Measurements from ENCODE around the gene NFATC2. TPM values are rescaled to one million over a fixed set of nuclear protein-coding genes. Genes with fewer than 3 reads are reported as not detected.

NFATC2 gene
- total RNA-seq, 1 donor from 2014 or later, result 1.9 TPM

- DNase-seq (ENCODE audit: low read depth, low spot score), result no peak
- TF ChIP-seq, protein P1, sequence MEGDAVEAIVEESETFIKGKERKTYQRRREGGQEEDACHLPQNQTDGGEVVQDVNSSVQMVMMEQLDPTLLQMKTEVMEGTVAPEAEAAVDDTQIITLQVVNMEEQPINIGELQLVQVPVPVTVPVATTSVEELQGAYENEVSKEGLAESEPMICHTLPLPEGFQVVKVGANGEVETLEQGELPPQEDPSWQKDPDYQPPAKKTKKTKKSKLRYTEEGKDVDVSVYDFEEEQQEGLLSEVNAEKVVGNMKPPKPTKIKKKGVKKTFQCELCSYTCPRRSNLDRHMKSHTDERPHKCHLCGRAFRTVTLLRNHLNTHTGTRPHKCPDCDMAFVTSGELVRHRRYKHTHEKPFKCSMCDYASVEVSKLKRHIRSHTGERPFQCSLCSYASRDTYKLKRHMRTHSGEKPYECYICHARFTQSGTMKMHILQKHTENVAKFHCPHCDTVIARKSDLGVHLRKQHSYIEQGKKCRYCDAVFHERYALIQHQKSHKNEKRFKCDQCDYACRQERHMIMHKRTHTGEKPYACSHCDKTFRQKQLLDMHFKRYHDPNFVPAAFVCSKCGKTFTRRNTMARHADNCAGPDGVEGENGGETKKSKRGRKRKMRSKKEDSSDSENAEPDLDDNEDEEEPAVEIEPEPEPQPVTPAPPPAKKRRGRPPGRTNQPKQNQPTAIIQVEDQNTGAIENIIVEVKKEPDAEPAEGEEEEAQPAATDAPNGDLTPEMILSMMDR (conservative IDR thresholded peaks at IDR 0.05), result no peak
- H3K27ac Mint-ChIP-seq (ENCODE audit: unreplicated experiment), result no peak overlapping the region
- H3K36me3 Mint-ChIP-seq (ENCODE audit: low read depth), result no peaks in the 10 kb centered on the region
- no peaks in the 10 kb centered on the region for H3K27me3 Mint-ChIP-seq (ENCODE audit: low read depth)
- H3K4me3 Mint-ChIP-seq, result no peak overlapping the region
- no peaks in the 10 kb centered on the region for H3K9me3 Mint-ChIP-seq
- H3K4me1 Mint-ChIP-seq, result peaks cover 20% of the 10 kb centered on the region
Observed at GRCh38 chr20:51416532-51417249, 125.8 kb downstream of the NFATC2 start.

DNA sequence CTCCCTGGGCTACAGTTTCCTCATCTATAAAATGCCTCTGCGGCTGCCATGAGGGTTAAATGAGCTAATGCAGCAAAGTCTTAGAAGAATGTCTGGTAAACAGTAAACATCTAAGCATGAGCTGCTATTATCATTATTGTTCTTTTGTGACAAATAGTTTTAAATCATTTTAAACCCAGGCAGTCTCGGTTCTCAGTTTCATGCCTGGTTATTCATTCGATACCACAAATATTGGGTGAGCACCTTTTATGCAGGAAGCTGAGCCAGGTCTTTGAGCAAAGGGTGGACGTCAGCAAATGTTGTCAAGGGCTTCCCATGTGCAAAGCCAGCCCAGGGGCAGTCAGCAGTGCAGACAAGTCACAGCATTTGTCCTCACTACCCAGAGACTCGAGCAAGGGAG is 128.7 kb downstream of the NFATC2 start:
- Mint-ChIP-seq H3K4me3 (no peak overlapping the region), H3K36me3 (ENCODE audit: low read depth) (no peaks in the 10 kb centered on the region), H3K27me3 (ENCODE audit: low read depth) (no peaks in the 10 kb centered on the region), H3K27ac (ENCODE audit: unreplicated experiment) (no peak overlapping the region), H3K9me3 (no peaks in the 10 kb centered on the region), H3K4me1 (peaks cover 22% of the 10 kb centered on the region)
- DNase-seq (ENCODE audit: low read depth, low spot score), result no peak
- TF ChIP-seq, protein P1 (conservative IDR thresholded peaks at IDR 0.05), result no peak

- no peaks in the 10 kb centered on the region for H3K27me3 Mint-ChIP-seq (ENCODE audit: low read depth)
- H3K4me3 Mint-ChIP-seq, result no peak overlapping the region
- TF ChIP-seq, protein P1 (conservative IDR thresholded peaks at IDR 0.05), result no peak
- H3K36me3 Mint-ChIP-seq (ENCODE audit: low read depth), result no peaks in the 10 kb centered on the region
- H3K27ac Mint-ChIP-seq (ENCODE audit: unreplicated experiment), result no peak overlapping the region
- DNase-seq (ENCODE audit: low read depth, low spot score), result no peak
- peaks cover 22% of the 10 kb centered on the region for H3K4me1 Mint-ChIP-seq
- H3K9me3 Mint-ChIP-seq, result no peaks in the 10 kb centered on the region
Observed at GRCh38 chr20:51412951-51413481, 129.5 kb downstream of the NFATC2 start.

GRCh38 chr20:51412333-51412871 is 130.1 kb downstream of the NFATC2 start:
- no peaks in the 10 kb centered on the region for H3K9me3 Mint-ChIP-seq
- no peaks in the 10 kb centered on the region for H3K27me3 Mint-ChIP-seq (ENCODE audit: low read depth)
- TF ChIP-seq, protein P1 (conservative IDR thresholded peaks at IDR 0.05), result no peak
- H3K4me1 Mint-ChIP-seq, result peaks cover 19% of the 10 kb centered on the region
- H3K36me3 Mint-ChIP-seq (ENCODE audit: low read depth), result no peaks in the 10 kb centered on the region
- H3K4me3 Mint-ChIP-seq, result no peak overlapping the region
- no peak overlapping the region for H3K27ac Mint-ChIP-seq (ENCODE audit: unreplicated experiment)
- no peak for DNase-seq (ENCODE audit: low read depth, low spot score)

- no peaks in the 10 kb centered on the region for H3K27me3 Mint-ChIP-seq (ENCODE audit: low read depth)
- no peaks in the 10 kb centered on the region for H3K36me3 Mint-ChIP-seq (ENCODE audit: low read depth)
- H3K4me1 Mint-ChIP-seq, result peaks cover 14% of the 10 kb centered on the region
- TF ChIP-seq, protein P1 (conservative IDR thresholded peaks at IDR 0.05), result no peak
- H3K9me3 Mint-ChIP-seq, result no peaks in the 10 kb centered on the region
- no peak overlapping the region for H3K27ac Mint-ChIP-seq (ENCODE audit: unreplicated experiment)
- no peak overlapping the region for H3K4me3 Mint-ChIP-seq
- no peak for DNase-seq (ENCODE audit: low read depth, low spot score)
Observed at GRCh38 chr20:51411870-51412269, 130.6 kb downstream of the NFATC2 start.
